ENCODE measurements around the gene PPFIBP1. TPM values are rescaled to one million over a fixed set of nuclear protein-coding genes. Genes with fewer than 3 reads are reported as not detected.

PPFIBP1 gene
- total and polyA plus RNA-seq, 4 donors: 13.6 to 150 (median 63.1) TPM

DNA sequence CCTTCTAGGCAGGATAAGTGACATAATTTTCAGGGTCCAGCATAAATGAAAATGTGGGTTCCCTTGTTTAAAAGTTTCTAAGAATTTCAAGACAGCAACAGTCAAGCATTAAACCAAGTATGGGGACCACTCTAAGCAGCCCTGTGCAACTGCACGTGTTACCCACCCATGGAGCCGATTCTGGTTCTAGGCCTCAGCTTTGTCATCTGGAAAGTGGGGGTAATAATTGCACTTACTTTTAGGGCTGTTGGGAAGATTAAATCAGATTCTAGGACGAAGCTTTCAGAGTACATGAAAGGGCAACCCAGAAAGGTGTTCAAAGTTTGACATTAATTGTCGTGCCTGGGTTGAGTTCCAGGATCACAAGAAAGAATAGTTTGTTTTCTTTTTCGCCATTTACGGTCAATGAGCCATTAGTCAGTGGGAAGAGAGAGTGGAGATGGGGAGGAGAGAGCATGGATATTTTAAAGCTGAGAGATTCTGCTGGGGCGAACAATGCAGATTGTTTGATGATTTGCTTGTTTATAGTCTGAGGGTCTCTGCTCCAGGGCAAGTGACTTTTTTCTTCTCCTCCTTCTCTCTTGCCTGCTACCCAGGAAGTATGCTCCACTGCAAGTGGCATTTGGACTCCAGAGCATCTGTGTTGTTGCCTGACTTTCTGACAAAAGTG, 10.7 kb upstream of the PPFIBP1 start:
- 94 to 95% methylated on average over 7 of the region's 7 CpGs for WGBS, 2 donors
- no peak overlapping the region for H3K9ac ChIP-seq (ENCODE audit: insufficient read depth in 1 of 2, low read length in 2 of 2)
- ATAC-seq (ENCODE audit: insufficient read depth, low FRiP score) (no peak), DNase-seq (no peak)
- peaks cover 0 to 11% (median 7%) of the 10 kb centered on the region in 5 donors for H3K4me1 ChIP-seq (ENCODE audit: control insufficient read depth in 5 of 5, insufficient read depth in 5 of 5, low read length in 5 of 5)
- no peaks in the 10 kb centered on the region for H3K27me3 ChIP-seq (ENCODE audit: control insufficient read depth in 3 of 3, insufficient read depth in 3 of 3, low read length in 2 of 3)
- H3K27ac ChIP-seq (ENCODE audit: low read depth in 1 of 2, low read length in 1 of 2): no peak overlapping the region
- no peak overlapping the region for H3K4me3 ChIP-seq
- H3K36me3 ChIP-seq (ENCODE audit: control insufficient read depth in 4 of 4, insufficient read depth in 4 of 4, low read length in 4 of 4): no peaks in the 10 kb centered on the region
- no peaks in the 10 kb centered on the region for H3K9me3 ChIP-seq (ENCODE audit: control insufficient read depth in 4 of 4, insufficient read depth in 3 of 4, low read length in 3 of 4)
- TF ChIP-seq CTCF (IDR thresholded peaks at IDR 0.05; ENCODE audit: control extremely low read depth, extremely low read depth): no peak

- ATAC-seq (ENCODE audit: insufficient read depth, low FRiP score) (peak; percentile 27), DNase-seq (peak in 1 of 3 donors; percentile 60)
- no peak for TF ChIP-seq CTCF (IDR thresholded peaks at IDR 0.05; ENCODE audit: control extremely low read depth, extremely low read depth)
- Histone ChIP-seq H3K4me1 (ENCODE audit: control insufficient read depth in 5 of 5, insufficient read depth in 5 of 5, low read length in 5 of 5) (peaks cover 0 to 16% (median 7%) of the 10 kb centered on the region in 5 donors), H3K36me3 (ENCODE audit: control insufficient read depth in 4 of 4, insufficient read depth in 4 of 4, low read length in 4 of 4) (no peaks in the 10 kb centered on the region), H3K27ac (ENCODE audit: low read depth in 1 of 2, low read length in 1 of 2) (no peak overlapping the region), H3K9me3 (ENCODE audit: control insufficient read depth in 4 of 4, insufficient read depth in 3 of 4, low read length in 3 of 4) (no peaks in the 10 kb centered on the region), H3K4me3 (no peak overlapping the region), H3K9ac (ENCODE audit: insufficient read depth in 1 of 2, low read length in 2 of 2) (no peak overlapping the region), H3K27me3 (ENCODE audit: control insufficient read depth in 3 of 3, insufficient read depth in 3 of 3, low read length in 2 of 3) (no peaks in the 10 kb centered on the region)
- WGBS, 2 donors: 67 to 71% methylated on average over 9 of the region's 9 CpGs
These were observed 8.3 kb upstream of the PPFIBP1 start for GRCh38 chr12:27515671-27516070.

- H3K4me3 ChIP-seq: no peak overlapping the region
- H3K36me3 ChIP-seq (ENCODE audit: control insufficient read depth in 4 of 4, insufficient read depth in 4 of 4, low read length in 4 of 4): no peaks in the 10 kb centered on the region
- H3K9me3 ChIP-seq (ENCODE audit: control insufficient read depth in 4 of 4, insufficient read depth in 3 of 4, low read length in 3 of 4): no peaks in the 10 kb centered on the region
- H3K27ac ChIP-seq (ENCODE audit: low read depth in 1 of 2, low read length in 1 of 2): no peak overlapping the region
- DNase-seq (no peak), ATAC-seq (ENCODE audit: insufficient read depth, low FRiP score) (no peak)
- no peaks in the 10 kb centered on the region for H3K27me3 ChIP-seq (ENCODE audit: control insufficient read depth in 3 of 3, insufficient read depth in 3 of 3, low read length in 2 of 3)
- no peak for TF ChIP-seq CTCF (IDR thresholded peaks at IDR 0.05; ENCODE audit: control extremely low read depth, extremely low read depth)
- WGBS, 2 donors: 70 to 72% methylated on average over 4 of the region's 4 CpGs
- no peak overlapping the region for H3K9ac ChIP-seq (ENCODE audit: insufficient read depth in 1 of 2, low read length in 2 of 2)
- H3K4me1 ChIP-seq (ENCODE audit: control insufficient read depth in 5 of 5, insufficient read depth in 5 of 5, low read length in 5 of 5): peaks cover 0 to 17% (median 5%) of the 10 kb centered on the region in 5 donors
These were observed 7.4 kb upstream of the PPFIBP1 start for GRCh38 chr12:27516625-27517024.

GRCh38 chr12:27517546-27517945, 6.5 kb upstream of the PPFIBP1 start:
- H3K36me3 ChIP-seq (ENCODE audit: control insufficient read depth in 4 of 4, insufficient read depth in 4 of 4, low read length in 4 of 4): no peaks in the 10 kb centered on the region
- H3K9ac ChIP-seq (ENCODE audit: insufficient read depth in 1 of 2, low read length in 2 of 2): no peak overlapping the region
- H3K27me3 ChIP-seq (ENCODE audit: control insufficient read depth in 3 of 3, insufficient read depth in 3 of 3, low read length in 2 of 3): no peaks in the 10 kb centered on the region
- DNase-seq (no peak), ATAC-seq (ENCODE audit: insufficient read depth, low FRiP score) (no peak)
- peaks cover 0 to 17% (median 5%) of the 10 kb centered on the region in 5 donors for H3K4me1 ChIP-seq (ENCODE audit: control insufficient read depth in 5 of 5, insufficient read depth in 5 of 5, low read length in 5 of 5)
- WGBS, 2 donors: 87 to 92% methylated on average over 3 of the region's 3 CpGs
- H3K9me3 ChIP-seq (ENCODE audit: control insufficient read depth in 4 of 4, insufficient read depth in 3 of 4, low read length in 3 of 4): no peaks in the 10 kb centered on the region
- no peak overlapping the region for H3K27ac ChIP-seq (ENCODE audit: low read depth in 1 of 2, low read length in 1 of 2)
- H3K4me3 ChIP-seq: no peak overlapping the region
- TF ChIP-seq CTCF (IDR thresholded peaks at IDR 0.05; ENCODE audit: control extremely low read depth, extremely low read depth): no peak

Data from lung (tissue), 12 donors.